GM18511 (cell line): Measurements from ENCODE around the gene TYRO3.

ENCODE experiments used
- ATAC-seq: cut with Tn5 transposase; IDR thresholded peaks from one replicate; pipeline ENCODE4 v1.9.1; 2021; ENCODE audit warnings: mild to moderate bottlenecking, moderate library complexity; ENCODE audit not compliant: unreplicated experiment

Gene TYRO3

GRCh38 chr15:41558400-41559238 is at the start of gene TYRO3:
TSS of gene TYRO3 (plus strand) at chr15:41559212. CDS start at chr15:41559258, 46 bp downstream.
- no peak for ATAC-seq

- ATAC-seq: no peak
Observed at GRCh38 chr15:41510728-41511127, 48.3 kb upstream of the TYRO3 start.

- ATAC-seq: no peak
Observed at GRCh38 chr15:41511331-41511898, 47.6 kb upstream of the TYRO3 start.

- ATAC-seq: no peak
Observed at GRCh38 chr15:41511899-41512369, 47.1 kb upstream of the TYRO3 start.

DNA sequence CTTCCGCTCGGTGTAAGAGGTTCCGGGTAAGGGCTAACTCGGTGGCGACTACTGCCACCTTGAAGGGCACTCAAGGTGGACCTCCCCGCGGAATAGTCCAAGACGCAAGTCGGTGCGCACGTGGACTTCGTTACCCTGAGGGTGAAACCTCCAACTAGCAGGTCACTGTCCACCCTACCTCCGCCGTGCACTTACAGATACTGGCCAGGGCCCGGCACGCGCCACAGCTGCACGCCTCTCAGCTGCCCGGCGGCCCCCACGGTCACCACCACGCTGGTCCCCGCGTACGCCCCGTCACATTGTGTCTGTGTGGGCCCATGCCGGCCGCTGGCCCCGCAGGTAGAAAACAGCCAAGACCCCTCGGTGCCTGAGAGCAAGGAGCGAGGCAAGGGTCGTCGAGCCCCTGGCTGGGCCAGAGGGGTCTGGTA is 46.5 kb upstream of the TYRO3 start:
- no peak for ATAC-seq

DNA sequence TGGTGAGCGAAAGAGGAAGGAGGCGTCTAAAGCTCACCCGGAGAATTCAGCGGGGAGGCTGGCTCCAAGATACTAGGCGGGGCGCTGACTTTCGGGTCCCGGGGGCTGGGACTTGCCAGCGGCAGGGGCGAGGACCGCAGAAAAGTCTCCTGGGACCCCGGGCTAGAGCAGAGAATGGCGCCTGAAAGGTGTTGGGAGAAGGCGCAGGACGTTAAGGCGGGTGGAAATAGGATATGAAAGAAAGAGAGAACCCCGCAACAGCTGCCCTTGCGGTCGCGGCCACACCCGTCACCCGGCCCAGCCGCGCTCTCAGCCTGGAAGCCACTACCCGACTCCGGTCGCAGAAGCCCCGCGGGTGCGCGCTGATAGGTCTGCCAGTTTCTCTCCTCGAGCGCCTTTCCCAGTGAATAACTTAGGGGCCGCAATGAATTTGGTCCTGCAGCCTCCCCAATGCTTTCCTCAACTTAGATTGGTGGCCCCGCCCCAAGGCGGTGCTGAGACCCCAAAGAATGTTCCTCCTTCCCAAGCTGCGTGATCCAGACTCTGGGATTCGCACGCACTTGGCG is 46.0 kb upstream of the TYRO3 start:
- peak; percentile 49 for ATAC-seq

DNA sequence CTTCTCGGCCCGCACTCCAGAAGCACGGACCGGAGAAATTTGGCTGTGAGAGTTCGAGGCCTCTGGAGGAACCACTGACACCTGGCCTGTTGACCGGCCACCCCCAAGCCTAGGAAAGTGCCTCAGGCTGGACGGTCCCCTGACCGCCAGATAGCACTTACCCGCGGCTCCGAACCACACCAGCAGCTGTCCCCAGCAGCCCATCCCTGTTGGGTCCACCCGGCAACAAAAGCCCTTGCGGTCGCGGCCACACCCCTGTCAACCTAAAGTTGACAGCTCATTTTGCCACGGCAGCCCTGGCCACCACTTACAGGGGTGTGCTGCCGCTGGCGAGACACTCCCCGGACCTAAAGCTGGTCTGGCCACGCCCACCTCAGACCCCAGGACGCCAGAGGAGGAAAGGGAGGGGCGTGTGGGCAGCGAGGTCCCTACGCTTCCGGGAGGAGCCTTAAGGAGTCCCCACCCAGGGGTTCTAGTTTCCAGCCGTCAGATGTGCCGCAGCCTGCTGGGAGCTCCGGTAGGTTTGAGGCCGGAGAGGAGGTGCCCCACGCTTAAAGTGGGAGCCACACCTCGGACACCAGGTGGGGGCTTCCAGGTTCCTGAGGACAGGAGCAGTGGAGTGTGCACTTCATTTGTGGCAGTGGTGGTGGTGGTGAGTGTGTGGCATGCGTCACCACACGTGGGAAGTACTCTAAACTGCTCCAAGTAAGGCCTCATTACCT is 45.3 kb upstream of the TYRO3 start, which contains the start of gene LTK:
Gene LTK (minus strand): TSS at position 322 of the 722 bp plus-strand sequence. CDS start 118 bp downstream, at position 204.
- ATAC-seq: no peak

DNA sequence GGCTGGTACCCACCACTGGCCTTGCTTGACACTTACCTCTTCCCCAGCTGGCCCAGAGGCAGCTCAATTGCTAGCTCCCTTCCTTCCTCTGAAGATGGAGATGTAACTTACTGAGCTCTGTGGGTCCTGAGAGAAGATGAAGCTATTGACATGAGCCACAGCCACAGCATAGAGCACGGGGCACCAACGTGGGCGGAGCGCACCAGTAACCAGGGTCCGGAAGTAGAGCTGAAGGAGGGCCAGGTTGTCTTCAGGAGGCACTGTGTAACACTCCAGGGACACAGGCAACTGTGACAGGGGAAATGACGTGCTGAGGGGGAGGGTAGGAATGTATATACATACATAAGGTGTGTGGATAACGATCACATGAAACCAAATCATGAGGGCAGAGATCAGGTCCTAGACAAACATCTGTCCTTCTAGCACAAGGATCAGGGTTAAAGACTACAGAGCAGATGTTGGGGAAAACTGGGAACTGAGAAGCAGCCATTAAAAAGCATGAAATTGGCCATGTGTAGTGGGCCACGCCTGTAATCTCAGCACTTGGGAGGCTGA is 41.0 kb upstream of the TYRO3 start:
- no peak for ATAC-seq

GRCh38 chr15:41520636-41521035 is 38.4 kb upstream of the TYRO3 start:
- no peak for ATAC-seq

- no peak for ATAC-seq
Observed at GRCh38 chr15:41521614-41522013, 37.4 kb upstream of the TYRO3 start.

- ATAC-seq: no peak
Observed at GRCh38 chr15:41523097-41523496, 35.9 kb upstream of the TYRO3 start.

GRCh38 chr15:41530363-41530956 is 28.6 kb upstream of the TYRO3 start:
- no peak for ATAC-seq

- no peak for ATAC-seq
Observed at GRCh38 chr15:41535544-41535943, 23.5 kb upstream of the TYRO3 start.

DNA sequence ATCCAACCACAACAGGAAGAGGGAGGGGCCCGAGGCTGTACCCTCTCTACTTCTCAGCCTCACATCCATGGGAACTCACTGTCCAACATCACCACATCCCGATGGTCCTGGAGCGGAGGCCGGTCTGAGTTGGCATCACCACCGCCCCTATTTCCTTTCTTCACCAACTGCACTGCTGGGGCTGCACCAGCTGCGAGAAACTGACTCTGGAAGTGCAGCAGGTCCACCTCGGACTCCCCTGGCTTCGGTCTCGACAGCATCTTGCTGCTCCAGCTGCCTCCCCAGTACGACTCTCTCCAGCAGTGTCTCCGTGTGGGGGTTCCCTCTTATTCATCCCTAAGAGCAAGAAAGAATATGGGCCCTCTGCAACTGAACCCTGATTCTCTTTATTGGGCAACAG is 22.1 kb upstream of the TYRO3 start:
- no peak for ATAC-seq

- no peak for ATAC-seq
Observed at GRCh38 chr15:41543521-41543870, 15.5 kb upstream of the TYRO3 start.

DNA sequence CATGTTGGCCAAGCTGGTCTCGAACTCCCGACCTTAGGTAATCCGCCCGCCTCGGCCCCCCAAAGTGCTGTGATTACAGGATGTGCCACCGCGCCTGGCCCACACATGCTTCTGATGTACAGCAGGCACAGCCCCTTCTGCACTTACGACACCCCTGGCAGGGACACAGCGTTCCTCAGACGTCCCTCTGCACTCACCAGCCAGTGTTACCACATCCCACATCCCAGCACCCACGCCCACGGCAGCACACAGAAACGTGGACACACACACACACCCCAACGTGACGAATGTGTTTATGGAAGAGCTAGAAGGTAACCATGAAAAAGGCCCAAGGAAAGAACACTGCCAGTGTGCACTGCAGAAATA is 14.4 kb upstream of the TYRO3 start:
- no peak for ATAC-seq

DNA sequence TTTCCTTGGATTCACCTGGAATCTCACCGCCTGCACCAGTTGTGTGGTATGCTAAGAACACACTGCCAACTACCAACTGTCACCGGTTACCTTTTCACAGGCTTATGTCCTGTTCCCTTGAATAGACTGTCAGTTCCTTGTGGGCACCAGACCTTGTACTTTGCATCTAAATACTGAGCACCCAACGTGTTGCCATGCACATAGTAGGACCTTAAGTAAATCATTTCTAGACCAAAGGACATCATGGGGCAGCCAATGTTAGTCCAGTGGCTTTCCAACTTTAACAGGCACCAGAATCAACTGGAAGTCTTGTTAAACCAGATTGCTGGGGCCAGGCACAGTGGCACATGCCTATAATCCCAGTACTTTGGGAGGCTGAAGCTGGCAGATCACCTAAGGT is 13.8 kb upstream of the TYRO3 start:
- no peak for ATAC-seq

GRCh38 chr15:41546851-41547786 is 11.9 kb upstream of the TYRO3 start:
- ATAC-seq: no peak

GRCh38 chr15:41550066-41550775 is 8.8 kb upstream of the TYRO3 start:
- no peak for ATAC-seq
